Activated CD4-positive, CD25-positive, alpha-beta regulatory T cell treated with anti-CD3 and anti-CD28 coated beads, Interleukin-2, amount 50 U/mL, for 24 hours (primary cell): ENCODE results near the gene FTSJ1.
A peak's percentile ranks its signal among the peaks of the same experiment; 100 is the strongest.

Experiments
- ATAC-seq, 2 donors: fragments of 150-1000 bp; cut with Tn5 transposase; one replicate each; pipeline ENCODE4 v1.10.0; 2021; ENCODE audit warnings: mild to moderate bottlenecking in 1 of 2, moderate library complexity in 1 of 2

FTSJ1 gene

GRCh38 chrX:48530736-48531135, 54.7 kb downstream of the FTSJ1 start:
- no peak for ATAC-seq

DNA sequence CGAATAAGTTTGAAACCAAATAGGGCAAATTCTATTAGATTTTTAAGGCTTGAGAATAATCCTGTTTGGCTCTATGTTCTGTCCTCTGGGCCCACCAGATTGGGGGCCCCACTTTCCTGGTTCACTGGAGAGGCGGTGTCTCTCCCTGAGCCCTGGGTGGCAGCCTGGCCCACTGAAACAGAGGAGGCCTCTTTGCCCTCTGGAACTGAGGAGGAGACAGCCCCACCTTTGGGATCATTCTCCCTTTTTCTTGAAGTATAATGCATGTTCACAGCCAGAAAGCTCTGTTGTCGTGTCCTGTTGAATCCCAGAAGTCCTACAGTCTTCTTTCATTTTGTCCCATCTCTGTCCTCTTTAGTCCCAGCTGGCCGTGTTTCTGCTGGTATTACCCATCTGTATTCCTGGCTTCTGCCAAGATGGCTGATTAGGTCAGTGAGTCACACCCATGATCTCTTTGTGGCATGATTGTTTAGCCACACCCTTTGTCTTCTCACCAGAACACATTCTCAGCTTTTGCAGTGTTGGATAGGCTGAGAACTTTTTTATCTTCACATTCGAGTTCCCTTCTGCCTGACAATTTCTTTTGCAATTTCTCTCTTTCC, 55.5 kb downstream of the FTSJ1 start:
- ATAC-seq: peak; percentile 50 to 67

GRCh38 chrX:48532161-48532560, 56.2 kb downstream of the FTSJ1 start:
- ATAC-seq: no peak

DNA sequence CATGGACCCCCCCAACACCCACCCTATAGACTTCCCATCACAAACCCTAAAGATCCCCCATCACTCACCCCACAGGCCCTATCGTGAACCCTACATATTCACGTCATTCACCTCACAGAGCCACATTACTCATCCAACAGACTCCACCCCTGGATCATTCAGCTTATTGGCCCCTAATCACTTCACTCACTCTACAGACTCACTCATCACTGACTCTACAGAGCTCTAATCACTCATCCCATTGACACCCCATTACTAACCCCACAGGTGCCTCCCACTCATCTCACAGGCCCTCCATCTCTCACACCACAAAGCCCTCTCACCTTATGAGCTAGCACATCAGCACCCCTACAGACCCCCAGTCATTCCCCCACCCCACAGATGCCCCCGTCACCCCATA, 57.2 kb downstream of the FTSJ1 start:
- peak; percentile 72 to 83 for ATAC-seq
